ENCODE results near the gene TM4SF4.

TM4SF4 gene

GRCh38 chr3:149455366-149455765 is 19.1 kb upstream of the TM4SF4 start:
- H3K4me1 ChIP-seq (ENCODE audit: insufficient read depth, low read length): no peaks in the 10 kb centered on the region
- 98% methylated on average over 3 of the region's 3 CpGs for WGBS
- H3K9me3 ChIP-seq (ENCODE audit: insufficient read depth, low read depth, low read length): peaks cover 23% of the 10 kb centered on the region
- no peaks in the 10 kb centered on the region for H3K27me3 ChIP-seq (ENCODE audit: insufficient read depth, low read length)
- H3K9ac ChIP-seq (ENCODE audit: low read depth, low read length): no peak overlapping the region
- H3K4me3 ChIP-seq (ENCODE audit: low read length): no peak overlapping the region
- no peaks in the 10 kb centered on the region for H3K36me3 ChIP-seq (ENCODE audit: insufficient read depth, low read length)
- H3K27ac ChIP-seq (ENCODE audit: low read depth, low read length): no peak overlapping the region

GRCh38 chr3:149455989-149456388 is 18.5 kb upstream of the TM4SF4 start:
- no peak overlapping the region for H3K27ac ChIP-seq (ENCODE audit: low read depth, low read length)
- no peak overlapping the region for H3K9ac ChIP-seq (ENCODE audit: low read depth, low read length)
- no peak overlapping the region for H3K4me3 ChIP-seq (ENCODE audit: low read length)
- H3K27me3 ChIP-seq (ENCODE audit: insufficient read depth, low read length): no peaks in the 10 kb centered on the region
- H3K36me3 ChIP-seq (ENCODE audit: insufficient read depth, low read length): no peaks in the 10 kb centered on the region
- H3K4me1 ChIP-seq (ENCODE audit: insufficient read depth, low read length): no peaks in the 10 kb centered on the region
- WGBS: 88% methylated on average over 1 of the region's 1 CpG
- peaks cover 20% of the 10 kb centered on the region for H3K9me3 ChIP-seq (ENCODE audit: insufficient read depth, low read depth, low read length)

- H3K4me1 ChIP-seq (ENCODE audit: insufficient read depth, low read length): no peaks in the 10 kb centered on the region
- no peaks in the 10 kb centered on the region for H3K27me3 ChIP-seq (ENCODE audit: insufficient read depth, low read length)
- no peaks in the 10 kb centered on the region for H3K9me3 ChIP-seq (ENCODE audit: insufficient read depth, low read depth, low read length)
- no peak overlapping the region for H3K9ac ChIP-seq (ENCODE audit: low read depth, low read length)
- H3K36me3 ChIP-seq (ENCODE audit: insufficient read depth, low read length): no peaks in the 10 kb centered on the region
- no peak overlapping the region for H3K27ac ChIP-seq (ENCODE audit: low read depth, low read length)
- no peak overlapping the region for H3K4me3 ChIP-seq (ENCODE audit: low read length)
- WGBS: 88% methylated on average over 6 of the region's 6 CpGs
Observed at GRCh38 chr3:149459491-149460059, 14.9 kb upstream of the TM4SF4 start.

GRCh38 chr3:149460117-149460516 is 14.4 kb upstream of the TM4SF4 start:
- H3K27ac ChIP-seq (ENCODE audit: low read depth, low read length): no peak overlapping the region
- 100% methylated on average over 1 of the region's 1 CpG for WGBS
- no peaks in the 10 kb centered on the region for H3K9me3 ChIP-seq (ENCODE audit: insufficient read depth, low read depth, low read length)
- no peaks in the 10 kb centered on the region for H3K36me3 ChIP-seq (ENCODE audit: insufficient read depth, low read length)
- H3K4me3 ChIP-seq (ENCODE audit: low read length): no peak overlapping the region
- no peak overlapping the region for H3K9ac ChIP-seq (ENCODE audit: low read depth, low read length)
- H3K27me3 ChIP-seq (ENCODE audit: insufficient read depth, low read length): no peaks in the 10 kb centered on the region
- no peaks in the 10 kb centered on the region for H3K4me1 ChIP-seq (ENCODE audit: insufficient read depth, low read length)

GRCh38 chr3:149462051-149462450 is 12.4 kb upstream of the TM4SF4 start:
- Histone ChIP-seq H3K27ac (ENCODE audit: low read depth, low read length) (no peak overlapping the region), H3K9me3 (ENCODE audit: insufficient read depth, low read depth, low read length) (no peaks in the 10 kb centered on the region), H3K4me3 (ENCODE audit: low read length) (no peak overlapping the region), H3K36me3 (ENCODE audit: insufficient read depth, low read length) (no peaks in the 10 kb centered on the region), H3K4me1 (ENCODE audit: insufficient read depth, low read length) (peaks cover 7% of the 10 kb centered on the region; the same call in 1 of the 2 replicates), H3K9ac (ENCODE audit: low read depth, low read length) (no peak overlapping the region), H3K27me3 (ENCODE audit: insufficient read depth, low read length) (no peaks in the 10 kb centered on the region)
- 83% methylated on average over 3 of the region's 3 CpGs for WGBS

GRCh38 chr3:149462581-149463011 is 11.9 kb upstream of the TM4SF4 start:
- Histone ChIP-seq H3K27me3 (ENCODE audit: insufficient read depth, low read length) (no peaks in the 10 kb centered on the region), H3K4me1 (ENCODE audit: insufficient read depth, low read length) (peaks cover 7% of the 10 kb centered on the region; the same call in 1 of the 2 replicates), H3K36me3 (ENCODE audit: insufficient read depth, low read length) (no peaks in the 10 kb centered on the region), H3K27ac (ENCODE audit: low read depth, low read length) (no peak overlapping the region), H3K9me3 (ENCODE audit: insufficient read depth, low read depth, low read length) (no peaks in the 10 kb centered on the region), H3K4me3 (ENCODE audit: low read length) (no peak overlapping the region), H3K9ac (ENCODE audit: low read depth, low read length) (no peak overlapping the region)
- 93% methylated on average over 1 of the region's 2 CpGs for WGBS

GRCh38 chr3:149463921-149464320 is 10.6 kb upstream of the TM4SF4 start:
- Histone ChIP-seq H3K4me3 (ENCODE audit: low read length) (no peak overlapping the region), H3K27me3 (ENCODE audit: insufficient read depth, low read length) (no peaks in the 10 kb centered on the region), H3K36me3 (ENCODE audit: insufficient read depth, low read length) (no peaks in the 10 kb centered on the region), H3K9ac (ENCODE audit: low read depth, low read length) (no peak overlapping the region), H3K9me3 (ENCODE audit: insufficient read depth, low read depth, low read length) (no peaks in the 10 kb centered on the region), H3K27ac (ENCODE audit: low read depth, low read length) (no peak overlapping the region), H3K4me1 (ENCODE audit: insufficient read depth, low read length) (peaks cover 16% of the 10 kb centered on the region)
- 97% methylated on average over 17 of the region's 18 CpGs for WGBS

GRCh38 chr3:149464542-149465328 is 9.8 kb upstream of the TM4SF4 start:
- Histone ChIP-seq H3K36me3 (ENCODE audit: insufficient read depth, low read length) (no peaks in the 10 kb centered on the region), H3K4me1 (ENCODE audit: insufficient read depth, low read length) (peaks cover 20% of the 10 kb centered on the region), H3K27me3 (ENCODE audit: insufficient read depth, low read length) (no peaks in the 10 kb centered on the region), H3K9ac (ENCODE audit: low read depth, low read length) (no peak overlapping the region), H3K4me3 (ENCODE audit: low read length) (no peak overlapping the region), H3K9me3 (ENCODE audit: insufficient read depth, low read depth, low read length) (no peaks in the 10 kb centered on the region), H3K27ac (ENCODE audit: low read depth, low read length) (no peak overlapping the region)
- 93% methylated on average over 31 of the region's 31 CpGs for WGBS

- Histone ChIP-seq H3K27ac (ENCODE audit: low read depth, low read length) (no peak overlapping the region), H3K9me3 (ENCODE audit: insufficient read depth, low read depth, low read length) (no peaks in the 10 kb centered on the region), H3K9ac (ENCODE audit: low read depth, low read length) (no peak overlapping the region), H3K27me3 (ENCODE audit: insufficient read depth, low read length) (no peaks in the 10 kb centered on the region), H3K4me1 (ENCODE audit: insufficient read depth, low read length) (peaks cover 20% of the 10 kb centered on the region), H3K4me3 (ENCODE audit: low read length) (no peak overlapping the region), H3K36me3 (ENCODE audit: insufficient read depth, low read length) (no peaks in the 10 kb centered on the region)
- 77% methylated on average over 10 of the region's 10 CpGs for WGBS
Observed at GRCh38 chr3:149465351-149465883, 9.1 kb upstream of the TM4SF4 start.

GRCh38 chr3:149466192-149466591 is 8.3 kb upstream of the TM4SF4 start:
- Histone ChIP-seq H3K27ac (ENCODE audit: low read depth, low read length) (no peak overlapping the region), H3K9ac (ENCODE audit: low read depth, low read length) (no peak overlapping the region)

GRCh38 chr3:149468504-149469212 is 5.8 kb upstream of the TM4SF4 start:
- H3K36me3 ChIP-seq (ENCODE audit: insufficient read depth, low read length): no peaks in the 10 kb centered on the region
- no peaks in the 10 kb centered on the region for H3K9me3 ChIP-seq (ENCODE audit: insufficient read depth, low read depth, low read length)
- H3K27me3 ChIP-seq (ENCODE audit: insufficient read depth, low read length): no peaks in the 10 kb centered on the region
- no CpG with 5 or more reads among the region's 2 CpGs for WGBS
- peaks cover 30% of the 10 kb centered on the region for H3K4me1 ChIP-seq (ENCODE audit: insufficient read depth, low read length)
- peak overlapping the region; percentile 64; the same call in 1 of the 2 replicates for H3K27ac ChIP-seq (ENCODE audit: low read depth, low read length)
- H3K4me3 ChIP-seq (ENCODE audit: low read length): no peak overlapping the region
- H3K9ac ChIP-seq (ENCODE audit: low read depth, low read length): no peak overlapping the region

More at GRCh38 chr3:149466192-149466591, 8.3 kb upstream of the TM4SF4 start:
- H3K9me3 ChIP-seq (ENCODE audit: insufficient read depth, low read depth, low read length): no peaks in the 10 kb centered on the region
- WGBS: 64% methylated on average over 4 of the region's 4 CpGs
- no peak overlapping the region for H3K4me3 ChIP-seq (ENCODE audit: low read length)
- H3K4me1 ChIP-seq (ENCODE audit: insufficient read depth, low read length): peaks cover 20% of the 10 kb centered on the region
- H3K27me3 ChIP-seq (ENCODE audit: insufficient read depth, low read length): no peaks in the 10 kb centered on the region
- no peaks in the 10 kb centered on the region for H3K36me3 ChIP-seq (ENCODE audit: insufficient read depth, low read length)

Measured in HUES64 (cell line).